Choroid plexus epithelial cell (primary cell): ENCODE measurements around the gene PPP3CB.

Experiments used
- DNase-seq: peaks from one replicate; pipeline ENCODE4 v3.0.0-alpha.2; 2010; ENCODE audit warnings: low read depth
- H3K4me3 ChIP-seq: 2 replicates; pipeline ENCODE4 v1.5.1; 2011; ENCODE audit warnings: low read depth, mild to moderate bottlenecking, control low read depth, low read length, moderate library complexity
- CTCF ChIP-seq: conservative IDR thresholded peaks from 2 replicates; pipeline ENCODE4 v1.5.1; 2011; ENCODE audit warnings: low read depth, mild to moderate bottlenecking, control low read depth, inconsistent platforms, low read length, moderate library complexity

The PPP3CB gene

GRCh38 chr10:73423309-73423708 lies 72.5 kb downstream of the PPP3CB start:
- no peak for DNase-seq
- no peak overlapping the region for H3K4me3 ChIP-seq
- no peak for TF ChIP-seq CTCF

GRCh38 chr10:73416571-73416970 lies 79.3 kb downstream of the PPP3CB start:
- TF ChIP-seq CTCF, result no peak
- no peak for DNase-seq

GRCh38 chr10:73414230-73414945 lies 81.4 kb downstream of the PPP3CB start:
- DNase-seq, result peak; percentile 3
- peak overlapping the region; percentile 98 for H3K4me3 ChIP-seq
- no peak for TF ChIP-seq CTCF

More at GRCh38 chr10:73416571-73416970, 79.3 kb downstream of the PPP3CB start:
- H3K4me3 ChIP-seq, result no peak overlapping the region

- peak; percentile 86 for DNase-seq
- TF ChIP-seq CTCF, result peak; percentile 28
- H3K4me3 ChIP-seq, result peak within 1 kb of the TSS; percentile 98
Observed at GRCh38 chr10:73413528-73414229, 82.1 kb downstream of the PPP3CB start, which contains the start of gene ANXA7. Gene ANXA7 (minus strand): TSS chr10:73414058. CDS start chr10:73400856, 13,202 bp downstream.

DNA sequence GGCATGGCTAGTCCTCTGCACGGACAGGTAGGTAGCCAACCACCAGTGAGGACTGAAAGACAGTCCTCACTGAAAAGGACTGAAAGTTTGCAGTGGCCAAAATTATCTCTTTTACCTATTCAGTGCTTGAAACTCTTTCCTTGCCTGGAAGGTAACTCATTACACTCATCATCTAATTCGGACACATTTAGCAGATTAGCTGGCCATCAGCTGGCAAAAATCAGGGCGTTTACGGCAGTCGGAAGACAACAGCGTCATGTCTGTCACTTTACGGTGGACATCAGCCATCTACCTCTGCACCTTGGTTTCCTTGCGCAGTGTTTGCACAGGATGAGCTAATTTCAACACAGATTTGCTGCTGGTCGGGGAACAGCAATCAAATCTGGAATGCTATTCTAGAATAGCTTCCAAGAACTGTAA lies 82.7 kb downstream of the PPP3CB start:
- no peak for TF ChIP-seq CTCF
- no peak for DNase-seq
- peak overlapping the region; percentile 98 for H3K4me3 ChIP-seq

DNA sequence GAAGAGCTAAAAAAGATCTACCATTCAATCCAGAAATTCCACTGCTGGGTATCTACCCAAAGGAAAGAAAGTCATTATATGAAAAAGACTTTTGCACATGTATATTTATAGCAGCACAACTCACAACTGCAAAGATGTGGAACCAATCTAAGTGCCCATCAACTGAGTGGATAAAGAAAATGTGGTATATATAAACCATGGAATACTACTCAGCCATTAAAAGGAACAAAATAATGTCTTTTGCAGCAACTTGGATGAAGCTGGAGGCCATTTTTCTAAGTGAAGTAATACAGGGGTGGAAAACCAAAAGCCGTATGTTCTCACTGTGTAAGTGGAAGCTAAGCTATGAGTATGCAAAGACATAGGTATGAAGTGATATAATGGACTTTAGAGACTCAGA lies 84.9 kb downstream of the PPP3CB start:
- H3K4me3 ChIP-seq, result no peak overlapping the region
- no peak for DNase-seq
- TF ChIP-seq CTCF, result no peak

DNA sequence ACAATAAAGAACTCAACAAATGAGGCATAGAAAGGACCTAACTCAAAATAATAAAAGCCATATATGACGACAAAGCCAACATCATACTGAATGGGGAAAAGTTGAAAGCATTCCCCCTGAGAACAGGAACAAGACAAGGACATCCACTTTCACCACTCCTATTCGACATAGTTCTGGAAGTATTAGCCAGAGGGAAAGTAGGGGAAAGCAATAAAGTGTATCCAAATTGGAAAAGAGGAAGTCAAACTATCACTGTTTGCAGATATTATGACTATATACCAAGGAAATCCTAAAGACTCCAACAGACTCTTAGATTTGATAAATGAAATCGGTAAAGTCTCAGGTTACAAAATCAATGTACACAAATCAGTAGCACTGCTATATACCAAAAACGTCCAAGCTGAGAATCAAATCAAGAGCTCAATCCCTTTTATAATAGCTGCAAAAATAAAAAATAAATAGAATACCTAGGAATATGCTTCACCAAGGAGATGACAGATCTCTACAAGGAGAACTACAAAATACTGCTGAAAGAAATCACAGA lies 86.8 kb downstream of the PPP3CB start:
- no peak for TF ChIP-seq CTCF
- no peak for DNase-seq
- H3K4me3 ChIP-seq, result no peak overlapping the region
